ENCODE data around the gene GPRC5A.

The GPRC5A gene

DNA sequence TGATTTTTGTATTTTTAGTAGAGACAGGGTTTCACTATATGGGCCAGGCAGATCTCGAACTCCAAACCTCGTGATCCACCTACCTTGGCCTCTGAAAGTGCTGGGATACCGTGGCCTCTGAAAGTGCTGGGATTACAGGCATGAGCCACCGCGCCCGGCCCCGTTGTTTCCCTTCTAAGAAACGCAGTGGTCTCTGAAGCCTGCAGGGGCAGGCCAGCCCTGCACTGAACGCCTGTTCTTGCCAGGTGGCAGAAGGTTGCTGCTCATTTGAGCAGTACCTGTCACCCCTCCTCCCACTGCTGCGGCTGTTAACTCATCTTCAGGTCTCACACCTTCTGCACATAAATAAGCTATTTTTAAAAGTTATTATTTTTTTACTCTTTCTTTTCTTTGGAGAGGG is 24.3 kb downstream of the GPRC5A start:
- peaks cover 43% of the 10 kb centered on the region for H3K27me3 ChIP-seq (ENCODE audit: low read depth, low read length)
- H3K4me3 ChIP-seq (ENCODE audit: low read length), result no peak overlapping the region
- no peak overlapping the region for H3K4me2 ChIP-seq (ENCODE audit: low read length)
- no peaks in the 10 kb centered on the region for H4K20me1 ChIP-seq (ENCODE audit: insufficient read depth, low read length)
- H3K9me3 ChIP-seq (ENCODE audit: insufficient read depth, low read length), result no peaks in the 10 kb centered on the region
- no peak overlapping the region for H2AFZ ChIP-seq (ENCODE audit: low read depth, low read length)
- H3K4me1 ChIP-seq (ENCODE audit: low read length), result peaks cover 3% of the 10 kb centered on the region; the same call in 1 of the 2 replicates
- TF ChIP-seq EZH2phosphoT487 (IDR thresholded peaks at IDR 0.05; ENCODE audit: low read depth), result no peak
- TF ChIP-seq, protein P1, sequence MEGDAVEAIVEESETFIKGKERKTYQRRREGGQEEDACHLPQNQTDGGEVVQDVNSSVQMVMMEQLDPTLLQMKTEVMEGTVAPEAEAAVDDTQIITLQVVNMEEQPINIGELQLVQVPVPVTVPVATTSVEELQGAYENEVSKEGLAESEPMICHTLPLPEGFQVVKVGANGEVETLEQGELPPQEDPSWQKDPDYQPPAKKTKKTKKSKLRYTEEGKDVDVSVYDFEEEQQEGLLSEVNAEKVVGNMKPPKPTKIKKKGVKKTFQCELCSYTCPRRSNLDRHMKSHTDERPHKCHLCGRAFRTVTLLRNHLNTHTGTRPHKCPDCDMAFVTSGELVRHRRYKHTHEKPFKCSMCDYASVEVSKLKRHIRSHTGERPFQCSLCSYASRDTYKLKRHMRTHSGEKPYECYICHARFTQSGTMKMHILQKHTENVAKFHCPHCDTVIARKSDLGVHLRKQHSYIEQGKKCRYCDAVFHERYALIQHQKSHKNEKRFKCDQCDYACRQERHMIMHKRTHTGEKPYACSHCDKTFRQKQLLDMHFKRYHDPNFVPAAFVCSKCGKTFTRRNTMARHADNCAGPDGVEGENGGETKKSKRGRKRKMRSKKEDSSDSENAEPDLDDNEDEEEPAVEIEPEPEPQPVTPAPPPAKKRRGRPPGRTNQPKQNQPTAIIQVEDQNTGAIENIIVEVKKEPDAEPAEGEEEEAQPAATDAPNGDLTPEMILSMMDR (IDR thresholded peaks at IDR 0.05; ENCODE audit: low read depth, low read length), result no peak
- H3K79me2 ChIP-seq (ENCODE audit: low read length), result no peaks in the 10 kb centered on the region
- H3K9ac ChIP-seq (ENCODE audit: low read length), result no peak overlapping the region
- no peak overlapping the region for H3K27ac ChIP-seq (ENCODE audit: low read length)
- no peaks in the 10 kb centered on the region for H3K36me3 ChIP-seq (replicated peaks; ENCODE audit: low read depth, low read length)

GRCh38 chr12:12916135-12916944 is 25.0 kb downstream of the GPRC5A start:
- Histone ChIP-seq H3K27ac (ENCODE audit: low read length) (no peak overlapping the region), H4K20me1 (ENCODE audit: insufficient read depth, low read length) (no peaks in the 10 kb centered on the region), H3K4me3 (ENCODE audit: low read length) (no peak overlapping the region), H3K4me1 (ENCODE audit: low read length) (peaks cover 3% of the 10 kb centered on the region; the same call in 1 of the 2 replicates), H3K27me3 (ENCODE audit: low read depth, low read length) (peaks cover 43% of the 10 kb centered on the region), H3K9ac (ENCODE audit: low read length) (no peak overlapping the region), H3K9me3 (ENCODE audit: insufficient read depth, low read length) (no peaks in the 10 kb centered on the region), H3K4me2 (ENCODE audit: low read length) (peak overlapping the region; percentile 32), H2AFZ (ENCODE audit: low read depth, low read length) (no peak overlapping the region), H3K36me3 (replicated peaks; ENCODE audit: low read depth, low read length) (no peaks in the 10 kb centered on the region), H3K79me2 (ENCODE audit: low read length) (no peaks in the 10 kb centered on the region)
- TF ChIP-seq, protein P1 (IDR thresholded peaks at IDR 0.05; ENCODE audit: low read depth, low read length), result peak; percentile 94
- TF ChIP-seq EZH2phosphoT487 (IDR thresholded peaks at IDR 0.05; ENCODE audit: low read depth), result no peak

- Histone ChIP-seq H3K36me3 (replicated peaks; ENCODE audit: low read depth, low read length) (no peaks in the 10 kb centered on the region), H2AFZ (ENCODE audit: low read depth, low read length) (no peak overlapping the region), H4K20me1 (ENCODE audit: insufficient read depth, low read length) (no peaks in the 10 kb centered on the region), H3K27me3 (ENCODE audit: low read depth, low read length) (peaks cover 43% of the 10 kb centered on the region), H3K9ac (ENCODE audit: low read length) (no peak overlapping the region), H3K4me3 (ENCODE audit: low read length) (no peak overlapping the region), H3K4me1 (ENCODE audit: low read length) (peaks cover 3% of the 10 kb centered on the region; the same call in 1 of the 2 replicates), H3K27ac (ENCODE audit: low read length) (no peak overlapping the region), H3K4me2 (ENCODE audit: low read length) (no peak overlapping the region), H3K79me2 (ENCODE audit: low read length) (no peaks in the 10 kb centered on the region), H3K9me3 (ENCODE audit: insufficient read depth, low read length) (no peaks in the 10 kb centered on the region)
- TF ChIP-seq, protein P1 (IDR thresholded peaks at IDR 0.05; ENCODE audit: low read depth, low read length), result no peak
- TF ChIP-seq EZH2phosphoT487 (IDR thresholded peaks at IDR 0.05; ENCODE audit: low read depth), result no peak
These were observed 26.2 kb downstream of the GPRC5A start for GRCh38 chr12:12917517-12917916.

- Histone ChIP-seq H3K27me3 (ENCODE audit: low read depth, low read length) (peaks cover 31% of the 10 kb centered on the region), H4K20me1 (ENCODE audit: insufficient read depth, low read length) (no peaks in the 10 kb centered on the region), H3K4me2 (ENCODE audit: low read length) (no peak overlapping the region), H3K27ac (ENCODE audit: low read length) (no peak overlapping the region), H3K4me3 (ENCODE audit: low read length) (no peak overlapping the region), H3K36me3 (replicated peaks; ENCODE audit: low read depth, low read length) (no peaks in the 10 kb centered on the region), H3K4me1 (ENCODE audit: low read length) (peaks cover 3% of the 10 kb centered on the region; the same call in 1 of the 2 replicates), H3K79me2 (ENCODE audit: low read length) (no peaks in the 10 kb centered on the region), H3K9me3 (ENCODE audit: insufficient read depth, low read length) (no peaks in the 10 kb centered on the region), H2AFZ (ENCODE audit: low read depth, low read length) (no peak overlapping the region), H3K9ac (ENCODE audit: low read length) (no peak overlapping the region)
- TF ChIP-seq EZH2phosphoT487 (IDR thresholded peaks at IDR 0.05; ENCODE audit: low read depth), result no peak
- TF ChIP-seq, protein P1 (IDR thresholded peaks at IDR 0.05; ENCODE audit: low read depth, low read length), result no peak
These were observed 27.5 kb downstream of the GPRC5A start for GRCh38 chr12:12918781-12919389.
